Glutamatergic neuron (in vitro differentiated cells): ENCODE measurements around the gene PRKAB1. TPM values are rescaled to one million over a fixed set of nuclear protein-coding genes. Genes with fewer than 3 reads are reported as not detected.

Source experiments
- DNase-seq: peaks from one replicate; pipeline ENCODE4 v3.0.0; 2022
- H3K27ac Mint-ChIP-seq: one replicate; pipeline ENCODE4 v1.8.0; 2020; ENCODE audit warnings: mild to moderate bottlenecking, mixed read lengths, inconsistent platforms; ENCODE audit not compliant: unreplicated experiment
- H3K27me3 Mint-ChIP-seq: one replicate; pipeline ENCODE4 v1.8.0; 2020; ENCODE audit warnings: mild to moderate bottlenecking, moderate library complexity, mixed read lengths, inconsistent platforms; ENCODE audit not compliant: unreplicated experiment
- H3K36me3 Mint-ChIP-seq: one replicate; pipeline ENCODE4 v1.8.0; 2020; ENCODE audit warnings: mild to moderate bottlenecking, mixed read lengths, inconsistent platforms; ENCODE audit not compliant: unreplicated experiment
- H3K4me1 Mint-ChIP-seq: one replicate; pipeline ENCODE4 v1.8.0; 2020; ENCODE audit warnings: mild to moderate bottlenecking, low read depth, mixed read lengths, inconsistent platforms; ENCODE audit not compliant: unreplicated experiment
- H3K4me3 Mint-ChIP-seq: one replicate; pipeline ENCODE4 v1.8.0; 2020; ENCODE audit warnings: mild to moderate bottlenecking, mixed read lengths, inconsistent platforms; ENCODE audit not compliant: unreplicated experiment
- H3K9me3 Mint-ChIP-seq: one replicate; pipeline ENCODE4 v1.8.0; 2020; ENCODE audit warnings: mild to moderate bottlenecking, moderate library complexity, mixed read lengths, inconsistent platforms; ENCODE audit not compliant: unreplicated experiment
- total RNA-seq: library from RNA; stranded (reverse); fragmentation: NEBNext Ultra II Directional; extraction: Animal tissue kit (Norgen Biotek cat#: 25700); gene quantifications from one replicate; pipeline ENCODE4 v1.2.1, GENCODE V29; 2021; ENCODE audit not compliant: unreplicated experiment
- TF ChIP-seq, protein P1 (sequence below): fragments of 200-600 bp; sonication (generic); IDR thresholded peaks from one replicate; pipeline ENCODE4 v1.5.0; 2021; ENCODE audit not compliant: partially characterized antibody, unreplicated experiment

PRKAB1 gene
- total RNA-seq, 1 donor from 2014 or later = 37.5 TPM

DNA sequence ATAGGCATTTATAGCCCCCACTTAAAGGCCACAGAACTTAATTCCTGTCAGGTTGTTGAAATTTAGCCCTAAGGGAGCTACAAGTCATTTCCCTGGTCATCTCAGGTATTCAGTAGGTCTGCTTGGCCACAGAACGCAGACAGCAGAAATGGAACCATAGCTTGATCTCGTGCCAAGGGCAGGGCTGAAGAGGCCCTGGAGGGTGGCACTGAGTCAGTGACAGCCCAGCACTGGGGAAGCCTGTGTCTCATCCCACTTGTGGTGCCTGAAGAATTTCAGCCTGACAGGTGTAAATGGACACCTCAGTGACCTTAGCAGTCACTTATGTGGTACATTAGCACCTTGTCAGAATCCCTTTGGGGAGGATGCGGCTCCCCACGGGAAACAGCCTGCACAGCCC is 6.6 kb downstream of the PRKAB1 start:
- TF ChIP-seq, protein P1, sequence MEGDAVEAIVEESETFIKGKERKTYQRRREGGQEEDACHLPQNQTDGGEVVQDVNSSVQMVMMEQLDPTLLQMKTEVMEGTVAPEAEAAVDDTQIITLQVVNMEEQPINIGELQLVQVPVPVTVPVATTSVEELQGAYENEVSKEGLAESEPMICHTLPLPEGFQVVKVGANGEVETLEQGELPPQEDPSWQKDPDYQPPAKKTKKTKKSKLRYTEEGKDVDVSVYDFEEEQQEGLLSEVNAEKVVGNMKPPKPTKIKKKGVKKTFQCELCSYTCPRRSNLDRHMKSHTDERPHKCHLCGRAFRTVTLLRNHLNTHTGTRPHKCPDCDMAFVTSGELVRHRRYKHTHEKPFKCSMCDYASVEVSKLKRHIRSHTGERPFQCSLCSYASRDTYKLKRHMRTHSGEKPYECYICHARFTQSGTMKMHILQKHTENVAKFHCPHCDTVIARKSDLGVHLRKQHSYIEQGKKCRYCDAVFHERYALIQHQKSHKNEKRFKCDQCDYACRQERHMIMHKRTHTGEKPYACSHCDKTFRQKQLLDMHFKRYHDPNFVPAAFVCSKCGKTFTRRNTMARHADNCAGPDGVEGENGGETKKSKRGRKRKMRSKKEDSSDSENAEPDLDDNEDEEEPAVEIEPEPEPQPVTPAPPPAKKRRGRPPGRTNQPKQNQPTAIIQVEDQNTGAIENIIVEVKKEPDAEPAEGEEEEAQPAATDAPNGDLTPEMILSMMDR = no peak
- Mint-ChIP-seq H3K27me3 (no peaks in the 10 kb centered on the region), H3K4me1 (peaks cover 2% of the 10 kb centered on the region), H3K36me3 (peaks cover 6% of the 10 kb centered on the region), H3K27ac (no peak overlapping the region), H3K9me3 (no peaks in the 10 kb centered on the region), H3K4me3 (no peak overlapping the region)
- no peak for DNase-seq

GRCh38 chr12:119676022-119676421 is 8.1 kb downstream of the PRKAB1 start:
- no peaks in the 10 kb centered on the region for H3K4me1 Mint-ChIP-seq
- H3K27me3 Mint-ChIP-seq = no peaks in the 10 kb centered on the region
- H3K4me3 Mint-ChIP-seq = no peak overlapping the region
- no peaks in the 10 kb centered on the region for H3K9me3 Mint-ChIP-seq
- no peak overlapping the region for H3K27ac Mint-ChIP-seq
- H3K36me3 Mint-ChIP-seq = peaks cover 6% of the 10 kb centered on the region
- DNase-seq = no peak
- TF ChIP-seq, protein P1 = no peak

GRCh38 chr12:119676573-119676972 is 8.6 kb downstream of the PRKAB1 start:
- no peak for DNase-seq
- no peaks in the 10 kb centered on the region for H3K4me1 Mint-ChIP-seq
- H3K9me3 Mint-ChIP-seq = no peaks in the 10 kb centered on the region
- TF ChIP-seq, protein P1 = no peak
- H3K27me3 Mint-ChIP-seq = no peaks in the 10 kb centered on the region
- H3K4me3 Mint-ChIP-seq = no peak overlapping the region
- H3K27ac Mint-ChIP-seq = no peak overlapping the region
- peaks cover 6% of the 10 kb centered on the region for H3K36me3 Mint-ChIP-seq

- H3K27me3 Mint-ChIP-seq = no peaks in the 10 kb centered on the region
- H3K36me3 Mint-ChIP-seq = peaks cover 6% of the 10 kb centered on the region
- no peak overlapping the region for H3K4me3 Mint-ChIP-seq
- no peak overlapping the region for H3K27ac Mint-ChIP-seq
- TF ChIP-seq, protein P1 = no peak
- DNase-seq = no peak
- H3K4me1 Mint-ChIP-seq = no peaks in the 10 kb centered on the region
- no peaks in the 10 kb centered on the region for H3K9me3 Mint-ChIP-seq
These were observed 10.5 kb downstream of the PRKAB1 start for GRCh38 chr12:119678459-119678858.

GRCh38 chr12:119679081-119679480 is 11.1 kb downstream of the PRKAB1 start:
- no peak overlapping the region for H3K27ac Mint-ChIP-seq
- H3K9me3 Mint-ChIP-seq = no peaks in the 10 kb centered on the region
- no peak for DNase-seq
- no peaks in the 10 kb centered on the region for H3K4me1 Mint-ChIP-seq
- TF ChIP-seq, protein P1 = no peak
- H3K36me3 Mint-ChIP-seq = peaks cover 6% of the 10 kb centered on the region
- H3K4me3 Mint-ChIP-seq = no peak overlapping the region
- no peaks in the 10 kb centered on the region for H3K27me3 Mint-ChIP-seq
